WTC11 (cell line): ENCODE data around the gene ZNF322. TPM values are rescaled to one million over a fixed set of nuclear protein-coding genes. Genes with fewer than 3 reads are reported as not detected.

Source experiments
- ATAC-seq: fragments of 200-7000 bp; cut with Tn5 transposase; 2 replicates; pipeline ENCODE4 v1.10.0; 2021; ENCODE audit warnings: mild to moderate bottlenecking, moderate library complexity
- CTCF ChIA-PET: fragments of 300-600 bp; sonication (Branson Sonifier 250); formaldehyde crosslinking; loops from one replicate; lab custom pipeline; 2021; ENCODE audit warnings: antibody characterized with exemption; lab: Charles Lee
- POLR2A ChIA-PET: fragments of 350-600 bp; sonication (Branson Sonifier 250); formaldehyde crosslinking; loops from one replicate; lab custom pipeline; 2021; ENCODE audit warnings: antibody characterized with exemption; lab: Charles Lee
- DNase-seq: peaks from one replicate; pipeline ENCODE4 v3.0.0; 2021; ENCODE audit warnings: low spot score
- H3K27ac Mint-ChIP-seq: 2 replicates; pipeline ENCODE4 v1.8.0; 2021; ENCODE audit warnings: mixed read lengths
- H3K27me3 Mint-ChIP-seq: 2 replicates; pipeline ENCODE4 v1.8.0; 2021; ENCODE audit warnings: low read depth, mild to moderate bottlenecking, moderate library complexity, mixed read lengths
- H3K36me3 Mint-ChIP-seq: 2 replicates; pipeline ENCODE4 v1.8.0; 2021; ENCODE audit warnings: mixed read lengths
- H3K4me1 Mint-ChIP-seq: 2 replicates; pipeline ENCODE4 v1.8.0; 2022; ENCODE audit warnings: mixed read lengths
- H3K4me3 Mint-ChIP-seq: 2 replicates; pipeline ENCODE4 v1.8.0; 2021; ENCODE audit warnings: mild to moderate bottlenecking, moderate library complexity, mixed read lengths
- H3K9me3 Mint-ChIP-seq: 2 replicates; pipeline ENCODE4 v1.8.0; 2021; ENCODE audit warnings: mixed read lengths
- CBFB ChIP-seq: sonication (generic); formaldehyde crosslinking; IDR thresholded peaks from 2 replicates; pipeline ENCODE4 v1.8.1; 2022; ENCODE audit warnings: mild to moderate bottlenecking, low read depth, missing genetic modification reagents
- FOXP1 ChIP-seq: sonication (generic); formaldehyde crosslinking; IDR thresholded peaks from 2 replicates; pipeline ENCODE4 v1.8.0; 2022; ENCODE audit warnings: missing genetic modification reagents, mild to moderate bottlenecking, moderate library complexity, borderline replicate concordance
- GABPB1 ChIP-seq: sonication (generic); formaldehyde crosslinking; IDR thresholded peaks from 2 replicates; pipeline ENCODE4 v1.8.1; 2023; ENCODE audit warnings: mild to moderate bottlenecking, missing genetic modification reagents
- GRHL2 ChIP-seq: fragments of 250-450 bp; sonication (Bioruptor Pico); IDR thresholded peaks from 2 replicates; pipeline ENCODE4 v1.8.0; 2022; ENCODE audit warnings: mild to moderate bottlenecking, moderate library complexity; ENCODE audit not compliant: insufficient replicate concordance, severe bottlenecking
- JUN ChIP-seq: sonication (generic); formaldehyde crosslinking; IDR thresholded peaks from 2 replicates; pipeline ENCODE4 v1.8.0; 2023; ENCODE audit warnings: mild to moderate bottlenecking, missing genetic modification reagents
- MYBL2 ChIP-seq: sonication (generic); formaldehyde crosslinking; IDR thresholded peaks from 2 replicates; pipeline ENCODE4 v1.8.1; 2023; ENCODE audit warnings: mild to moderate bottlenecking, moderate library complexity, missing genetic modification reagents
- NFATC4 ChIP-seq: fragments of 250-450 bp; sonication (Bioruptor Pico); IDR thresholded peaks from 2 replicates; pipeline ENCODE4 v1.9.0; 2021; ENCODE audit warnings: mild to moderate bottlenecking
- NR2C2 ChIP-seq: sonication (generic); formaldehyde crosslinking; IDR thresholded peaks from 2 replicates; pipeline ENCODE4 v1.8.0; 2022; ENCODE audit warnings: mild to moderate bottlenecking, missing genetic modification reagents
- PRRX2 ChIP-seq: fragments of 250-450 bp; sonication (Bioruptor Pico); IDR thresholded peaks from 2 replicates; pipeline ENCODE4 v1.8.0; 2021; ENCODE audit warnings: mild to moderate bottlenecking
- ZBTB21 ChIP-seq: sonication (generic); formaldehyde crosslinking; IDR thresholded peaks from 2 replicates; pipeline ENCODE4 v1.8.1; 2023; ENCODE audit warnings: mild to moderate bottlenecking, missing genetic modification reagents, borderline replicate concordance
- ZNF232 ChIP-seq: sonication (generic); formaldehyde crosslinking; IDR thresholded peaks from 2 replicates; pipeline ENCODE4 v1.8.0; 2022; ENCODE audit warnings: mild to moderate bottlenecking, missing genetic modification reagents
- ZNF423 ChIP-seq: fragments of 250-450 bp; sonication (Bioruptor Pico); IDR thresholded peaks from 2 replicates; pipeline ENCODE4 v2.1.2; 2022; ENCODE audit warnings: mild to moderate bottlenecking, moderate library complexity
- total RNA-seq: library from RNA; stranded (reverse); gene quantifications from 3 replicates; pipeline ENCODE4 v1.2.3, GENCODE V29; 2021
- TF ChIP-seq, protein P1 (sequence below): sonication (generic); formaldehyde crosslinking; IDR thresholded peaks from 2 replicates; pipeline ENCODE4 v1.8.1; 2023; ENCODE audit warnings: mild to moderate bottlenecking, missing genetic modification reagents, moderate library complexity
- TF ChIP-seq, protein P2 (sequence below): fragments of 250-450 bp; sonication (Bioruptor Pico); IDR thresholded peaks from 2 replicates; pipeline ENCODE4 v2.1.2; 2022; ENCODE audit warnings: mild to moderate bottlenecking, moderate library complexity
- TF ChIP-seq, protein P3 (sequence below): fragments of 200-600 bp; IDR thresholded peaks from 2 replicates; pipeline ENCODE4 v1.8.0; 2022; ENCODE audit warnings: antibody characterized with exemption
- TF ChIP-seq, protein P4 (sequence below): sonication (generic); formaldehyde crosslinking; IDR thresholded peaks from 2 replicates; pipeline ENCODE4 v1.8.0; 2022; ENCODE audit warnings: mild to moderate bottlenecking, missing genetic modification reagents
- TF ChIP-seq, protein P5 (sequence below): sonication (generic); formaldehyde crosslinking; IDR thresholded peaks from 2 replicates; pipeline ENCODE4 v1.8.0; 2022; ENCODE audit warnings: mild to moderate bottlenecking, missing genetic modification reagents
- TF ChIP-seq, protein P6 (sequence below): sonication (generic); formaldehyde crosslinking; IDR thresholded peaks from 2 replicates; pipeline ENCODE4 v1.8.1; 2023; ENCODE audit warnings: mild to moderate bottlenecking, moderate library complexity, missing genetic modification reagents
- TF ChIP-seq, protein P7 (sequence below): sonication (generic); formaldehyde crosslinking; IDR thresholded peaks from 2 replicates; pipeline ENCODE4 v1.8.1; 2022; ENCODE audit warnings: low read depth, mild to moderate bottlenecking, moderate library complexity, missing genetic modification reagents, borderline replicate concordance

Gene ZNF322
- total RNA-seq, 1 experiment from 2014 or later, result 42.9 TPM

DNA sequence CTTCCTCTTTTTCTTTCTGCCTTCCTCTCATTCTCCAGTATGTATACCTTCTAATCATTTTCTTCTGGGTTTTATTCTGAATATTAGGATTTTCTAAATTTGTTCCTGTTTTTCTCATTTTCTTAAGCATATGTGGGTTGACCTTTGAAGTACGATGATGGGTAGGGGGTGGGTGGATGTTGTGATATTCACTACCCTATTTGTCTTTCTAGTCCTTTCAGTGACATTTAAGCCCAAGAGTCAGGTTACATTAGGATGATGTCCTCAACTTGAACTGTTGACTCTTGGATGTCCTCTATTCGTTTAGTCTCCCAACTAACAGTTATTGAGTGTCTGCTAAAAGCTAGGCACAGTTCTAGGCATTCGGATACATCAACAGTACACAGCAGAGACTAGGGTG lies 55.5 kb downstream of the ZNF322 start:
- Mint-ChIP-seq H3K4me1 (peaks cover 3% of the 10 kb centered on the region; the same call in 1 of the 2 replicates), H3K27me3 (peaks cover 15% of the 10 kb centered on the region), H3K4me3 (no peak overlapping the region), H3K36me3 (peaks cover 5% of the 10 kb centered on the region; the same call in 1 of the 2 replicates), H3K9me3 (no peaks in the 10 kb centered on the region), H3K27ac (no peak overlapping the region)
- DNase-seq, result no peak
- ChIA-PET CTCF (no interaction called here), POLR2A (no interaction called here)
- TF ChIP-seq, protein P1, sequence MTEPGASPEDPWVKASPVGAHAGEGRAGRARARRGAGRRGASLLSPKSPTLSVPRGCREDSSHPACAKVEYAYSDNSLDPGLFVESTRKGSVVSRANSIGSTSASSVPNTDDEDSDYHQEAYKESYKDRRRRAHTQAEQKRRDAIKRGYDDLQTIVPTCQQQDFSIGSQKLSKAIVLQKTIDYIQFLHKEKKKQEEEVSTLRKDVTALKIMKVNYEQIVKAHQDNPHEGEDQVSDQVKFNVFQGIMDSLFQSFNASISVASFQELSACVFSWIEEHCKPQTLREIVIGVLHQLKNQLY (CRISPR knock-in tag), result no peak
- no peak for ATAC-seq

DNA sequence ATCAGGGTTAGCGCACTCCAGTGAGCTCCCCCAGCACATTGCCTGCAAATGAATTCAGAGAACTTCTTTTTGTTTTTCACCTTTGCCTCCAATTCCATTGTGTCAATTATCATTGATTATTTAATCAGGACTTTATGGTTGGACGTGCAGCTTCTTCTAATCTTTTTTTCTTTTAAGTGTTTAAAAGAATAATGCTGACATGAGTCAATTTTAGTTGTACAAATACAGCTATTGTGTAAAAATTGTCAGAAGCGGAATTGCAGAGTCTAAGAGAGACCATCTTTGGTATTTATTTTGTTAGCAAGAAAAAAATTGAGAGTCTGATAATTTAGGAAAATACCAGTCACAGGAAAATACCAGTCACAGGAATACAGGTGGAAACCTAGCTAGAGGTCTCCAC lies 57.3 kb downstream of the ZNF322 start:
- no peak overlapping the region for H3K4me3 Mint-ChIP-seq
- H3K27ac Mint-ChIP-seq, result no peak overlapping the region
- TF ChIP-seq, protein P2, sequence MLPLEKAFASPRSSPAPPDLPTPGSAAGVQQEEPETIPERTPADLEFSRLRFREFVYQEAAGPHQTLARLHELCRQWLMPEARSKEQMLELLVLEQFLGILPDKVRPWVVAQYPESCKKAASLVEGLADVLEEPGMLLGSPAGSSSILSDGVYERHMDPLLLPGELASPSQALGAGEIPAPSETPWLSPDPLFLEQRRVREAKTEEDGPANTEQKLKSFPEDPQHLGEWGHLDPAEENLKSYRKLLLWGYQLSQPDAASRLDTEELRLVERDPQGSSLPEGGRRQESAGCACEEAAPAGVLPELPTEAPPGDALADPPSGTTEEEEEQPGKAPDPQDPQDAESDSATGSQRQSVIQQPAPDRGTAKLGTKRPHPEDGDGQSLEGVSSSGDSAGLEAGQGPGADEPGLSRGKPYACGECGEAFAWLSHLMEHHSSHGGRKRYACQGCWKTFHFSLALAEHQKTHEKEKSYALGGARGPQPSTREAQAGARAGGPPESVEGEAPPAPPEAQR (CRISPR knock-in tag), result no peak
- no peak for TF ChIP-seq PRRX2 (CRISPR knock-in tag)
- TF ChIP-seq MYBL2 (CRISPR knock-in tag), result no peak
- no peak for TF ChIP-seq NFATC4 (CRISPR knock-in tag)
- TF ChIP-seq, protein P3, sequence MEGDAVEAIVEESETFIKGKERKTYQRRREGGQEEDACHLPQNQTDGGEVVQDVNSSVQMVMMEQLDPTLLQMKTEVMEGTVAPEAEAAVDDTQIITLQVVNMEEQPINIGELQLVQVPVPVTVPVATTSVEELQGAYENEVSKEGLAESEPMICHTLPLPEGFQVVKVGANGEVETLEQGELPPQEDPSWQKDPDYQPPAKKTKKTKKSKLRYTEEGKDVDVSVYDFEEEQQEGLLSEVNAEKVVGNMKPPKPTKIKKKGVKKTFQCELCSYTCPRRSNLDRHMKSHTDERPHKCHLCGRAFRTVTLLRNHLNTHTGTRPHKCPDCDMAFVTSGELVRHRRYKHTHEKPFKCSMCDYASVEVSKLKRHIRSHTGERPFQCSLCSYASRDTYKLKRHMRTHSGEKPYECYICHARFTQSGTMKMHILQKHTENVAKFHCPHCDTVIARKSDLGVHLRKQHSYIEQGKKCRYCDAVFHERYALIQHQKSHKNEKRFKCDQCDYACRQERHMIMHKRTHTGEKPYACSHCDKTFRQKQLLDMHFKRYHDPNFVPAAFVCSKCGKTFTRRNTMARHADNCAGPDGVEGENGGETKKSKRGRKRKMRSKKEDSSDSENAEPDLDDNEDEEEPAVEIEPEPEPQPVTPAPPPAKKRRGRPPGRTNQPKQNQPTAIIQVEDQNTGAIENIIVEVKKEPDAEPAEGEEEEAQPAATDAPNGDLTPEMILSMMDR, result no peak
- no peak for TF ChIP-seq GABPB1 (CRISPR knock-in tag)
- TF ChIP-seq, protein P4, sequence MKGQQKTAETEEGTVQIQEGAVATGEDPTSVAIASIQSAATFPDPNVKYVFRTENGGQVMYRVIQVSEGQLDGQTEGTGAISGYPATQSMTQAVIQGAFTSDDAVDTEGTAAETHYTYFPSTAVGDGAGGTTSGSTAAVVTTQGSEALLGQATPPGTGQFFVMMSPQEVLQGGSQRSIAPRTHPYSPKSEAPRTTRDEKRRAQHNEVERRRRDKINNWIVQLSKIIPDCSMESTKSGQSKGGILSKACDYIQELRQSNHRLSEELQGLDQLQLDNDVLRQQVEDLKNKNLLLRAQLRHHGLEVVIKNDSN (CRISPR knock-in tag), result no peak
- TF ChIP-seq FOXP1, result no peak
- no peak for TF ChIP-seq GRHL2 (CRISPR knock-in tag)
- TF ChIP-seq, protein P5, sequence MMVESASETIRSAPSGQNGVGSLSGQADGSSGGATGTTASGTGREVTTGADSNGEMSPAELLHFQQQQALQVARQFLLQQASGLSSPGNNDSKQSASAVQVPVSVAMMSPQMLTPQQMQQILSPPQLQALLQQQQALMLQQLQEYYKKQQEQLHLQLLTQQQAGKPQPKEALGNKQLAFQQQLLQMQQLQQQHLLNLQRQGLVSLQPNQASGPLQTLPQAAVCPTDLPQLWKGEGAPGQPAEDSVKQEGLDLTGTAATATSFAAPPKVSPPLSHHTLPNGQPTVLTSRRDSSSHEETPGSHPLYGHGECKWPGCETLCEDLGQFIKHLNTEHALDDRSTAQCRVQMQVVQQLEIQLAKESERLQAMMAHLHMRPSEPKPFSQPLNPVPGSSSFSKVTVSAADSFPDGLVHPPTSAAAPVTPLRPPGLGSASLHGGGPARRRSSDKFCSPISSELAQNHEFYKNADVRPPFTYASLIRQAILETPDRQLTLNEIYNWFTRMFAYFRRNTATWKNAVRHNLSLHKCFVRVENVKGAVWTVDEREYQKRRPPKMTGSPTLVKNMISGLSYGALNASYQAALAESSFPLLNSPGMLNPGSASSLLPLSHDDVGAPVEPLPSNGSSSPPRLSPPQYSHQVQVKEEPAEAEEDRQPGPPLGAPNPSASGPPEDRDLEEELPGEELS (CRISPR knock-in tag), result no peak
- TF ChIP-seq NR2C2 (CRISPR knock-in tag), result no peak
- no peak for TF ChIP-seq ZNF423 (CRISPR knock-in tag)
- TF ChIP-seq, protein P6, sequence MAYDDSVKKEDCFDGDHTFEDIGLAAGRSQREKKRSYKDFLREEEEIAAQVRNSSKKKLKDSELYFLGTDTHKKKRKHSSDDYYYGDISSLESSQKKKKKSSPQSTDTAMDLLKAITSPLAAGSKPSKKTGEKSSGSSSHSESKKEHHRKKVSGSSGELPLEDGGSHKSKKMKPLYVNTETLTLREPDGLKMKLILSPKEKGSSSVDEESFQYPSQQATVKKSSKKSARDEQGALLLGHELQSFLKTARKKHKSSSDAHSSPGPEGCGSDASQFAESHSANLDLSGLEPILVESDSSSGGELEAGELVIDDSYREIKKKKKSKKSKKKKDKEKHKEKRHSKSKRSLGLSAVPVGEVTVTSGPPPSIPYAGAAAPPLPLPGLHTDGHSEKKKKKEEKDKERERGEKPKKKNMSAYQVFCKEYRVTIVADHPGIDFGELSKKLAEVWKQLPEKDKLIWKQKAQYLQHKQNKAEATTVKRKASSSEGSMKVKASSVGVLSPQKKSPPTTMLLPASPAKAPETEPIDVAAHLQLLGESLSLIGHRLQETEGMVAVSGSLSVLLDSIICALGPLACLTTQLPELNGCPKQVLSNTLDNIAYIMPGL, result no peak
- TF ChIP-seq ZBTB21 (CRISPR knock-in tag), result no peak
- TF ChIP-seq JUN (CRISPR knock-in tag), result no peak
- TF ChIP-seq, protein P7, sequence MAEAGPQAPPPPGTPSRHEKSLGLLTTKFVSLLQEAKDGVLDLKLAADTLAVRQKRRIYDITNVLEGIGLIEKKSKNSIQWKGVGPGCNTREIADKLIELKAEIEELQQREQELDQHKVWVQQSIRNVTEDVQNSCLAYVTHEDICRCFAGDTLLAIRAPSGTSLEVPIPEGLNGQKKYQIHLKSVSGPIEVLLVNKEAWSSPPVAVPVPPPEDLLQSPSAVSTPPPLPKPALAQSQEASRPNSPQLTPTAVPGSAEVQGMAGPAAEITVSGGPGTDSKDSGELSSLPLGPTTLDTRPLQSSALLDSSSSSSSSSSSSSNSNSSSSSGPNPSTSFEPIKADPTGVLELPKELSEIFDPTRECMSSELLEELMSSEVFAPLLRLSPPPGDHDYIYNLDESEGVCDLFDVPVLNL (CRISPR knock-in tag), result no peak
- TF ChIP-seq ZNF232 (CRISPR knock-in tag), result no peak
- no peak for TF ChIP-seq CBFB (CRISPR knock-in tag)
- H3K36me3 Mint-ChIP-seq, result peaks cover 14% of the 10 kb centered on the region
- POLR2A ChIA-PET, result no interaction called here
- DNase-seq (no peak), ATAC-seq (no peak)
- no peaks in the 10 kb centered on the region for H3K9me3 Mint-ChIP-seq
- CTCF ChIA-PET, result interaction anchor here (1.7 kb wide), 1 partner anchor 438 kb away, joined by 3 read pairs; no protein-coding TSS in a partner anchor
- peaks cover 9% of the 10 kb centered on the region for H3K4me1 Mint-ChIP-seq
- peaks cover 3% of the 10 kb centered on the region for H3K27me3 Mint-ChIP-seq
